Measurements from ENCODE around the gene ATG5.
A peak's percentile ranks its signal among the peaks of the same experiment; 100 is the strongest.

The ATG5 gene

GRCh38 chr6:106255306-106255705 is 70.3 kb downstream of the ATG5 start:
- no peak for ATAC-seq
- no peak for TF ChIP-seq RARB (CRISPR knock-in tag; IDR thresholded peaks at IDR 0.05)
- no peak for TF ChIP-seq ESRRG (CRISPR knock-in tag; IDR thresholded peaks at IDR 0.05)
- no peak for TF ChIP-seq ZNF8 (CRISPR knock-in tag; IDR thresholded peaks at IDR 0.05)
- TF ChIP-seq POU6F1 (CRISPR knock-in tag; IDR thresholded peaks at IDR 0.05; ENCODE audit: borderline replicate concordance, low read depth) = no peak
- no peak for TF ChIP-seq GLIS3 (CRISPR knock-in tag; IDR thresholded peaks at IDR 0.05)
- no peak for TF ChIP-seq SNAI2 (CRISPR knock-in tag; IDR thresholded peaks at IDR 0.05)
- TF ChIP-seq TSHZ2 (CRISPR knock-in tag; IDR thresholded peaks at IDR 0.05) = no peak
- no peak for TF ChIP-seq TOX (CRISPR knock-in tag; IDR thresholded peaks at IDR 0.05; ENCODE audit: borderline replicate concordance)
- no peak for TF ChIP-seq PATZ1 (CRISPR knock-in tag; IDR thresholded peaks at IDR 0.05; ENCODE audit: borderline replicate concordance)
- TF ChIP-seq OSR1 (CRISPR knock-in tag; IDR thresholded peaks at IDR 0.05) = no peak

GRCh38 chr6:106254636-106255035 is 70.9 kb downstream of the ATG5 start:
- TF ChIP-seq CREB5 (CRISPR knock-in tag; IDR thresholded peaks at IDR 0.05; ENCODE audit: low read depth) = no peak
- no peak for TF ChIP-seq POU6F1 (CRISPR knock-in tag; IDR thresholded peaks at IDR 0.05; ENCODE audit: borderline replicate concordance, low read depth)
- TF ChIP-seq SNAI2 (CRISPR knock-in tag; IDR thresholded peaks at IDR 0.05) = no peak
- TF ChIP-seq ARNTL (CRISPR knock-in tag; IDR thresholded peaks at IDR 0.05; ENCODE audit: borderline replicate concordance, low read depth) = no peak
- no peak for TF ChIP-seq ZFP3 (CRISPR knock-in tag; IDR thresholded peaks at IDR 0.05)
- TF ChIP-seq GLIS3 (CRISPR knock-in tag; IDR thresholded peaks at IDR 0.05) = no peak
- no peak for TF ChIP-seq PATZ1 (CRISPR knock-in tag; IDR thresholded peaks at IDR 0.05; ENCODE audit: borderline replicate concordance)
- TF ChIP-seq TOX (CRISPR knock-in tag; IDR thresholded peaks at IDR 0.05; ENCODE audit: borderline replicate concordance) = no peak
- no peak for TF ChIP-seq ISL1 (CRISPR knock-in tag; IDR thresholded peaks at IDR 0.05)
- TF ChIP-seq BACH2 (CRISPR knock-in tag; IDR thresholded peaks at IDR 0.05; ENCODE audit: borderline replicate concordance) = no peak
- TF ChIP-seq ZNF70 (CRISPR knock-in tag; IDR thresholded peaks at IDR 0.05) = no peak
- no peak for ATAC-seq

GRCh38 chr6:106253731-106254130 is 71.8 kb downstream of the ATG5 start:
- TF ChIP-seq ZNF8 (CRISPR knock-in tag; IDR thresholded peaks at IDR 0.05) (no peak), ZFP30 (CRISPR knock-in tag; IDR thresholded peaks at IDR 0.05) (no peak), TCF4 (CRISPR knock-in tag; IDR thresholded peaks at IDR 0.05; ENCODE audit: borderline replicate concordance) (no peak)

More at GRCh38 chr6:106253731-106254130, 71.8 kb downstream of the ATG5 start:
- ATAC-seq = peak; percentile 62

Data from SK-N-SH treated with all-trans-retinoic acid at 6 μM for 48 hours (cell line).